ENCODE data around the gene HSH2D.

Gene HSH2D

DNA sequence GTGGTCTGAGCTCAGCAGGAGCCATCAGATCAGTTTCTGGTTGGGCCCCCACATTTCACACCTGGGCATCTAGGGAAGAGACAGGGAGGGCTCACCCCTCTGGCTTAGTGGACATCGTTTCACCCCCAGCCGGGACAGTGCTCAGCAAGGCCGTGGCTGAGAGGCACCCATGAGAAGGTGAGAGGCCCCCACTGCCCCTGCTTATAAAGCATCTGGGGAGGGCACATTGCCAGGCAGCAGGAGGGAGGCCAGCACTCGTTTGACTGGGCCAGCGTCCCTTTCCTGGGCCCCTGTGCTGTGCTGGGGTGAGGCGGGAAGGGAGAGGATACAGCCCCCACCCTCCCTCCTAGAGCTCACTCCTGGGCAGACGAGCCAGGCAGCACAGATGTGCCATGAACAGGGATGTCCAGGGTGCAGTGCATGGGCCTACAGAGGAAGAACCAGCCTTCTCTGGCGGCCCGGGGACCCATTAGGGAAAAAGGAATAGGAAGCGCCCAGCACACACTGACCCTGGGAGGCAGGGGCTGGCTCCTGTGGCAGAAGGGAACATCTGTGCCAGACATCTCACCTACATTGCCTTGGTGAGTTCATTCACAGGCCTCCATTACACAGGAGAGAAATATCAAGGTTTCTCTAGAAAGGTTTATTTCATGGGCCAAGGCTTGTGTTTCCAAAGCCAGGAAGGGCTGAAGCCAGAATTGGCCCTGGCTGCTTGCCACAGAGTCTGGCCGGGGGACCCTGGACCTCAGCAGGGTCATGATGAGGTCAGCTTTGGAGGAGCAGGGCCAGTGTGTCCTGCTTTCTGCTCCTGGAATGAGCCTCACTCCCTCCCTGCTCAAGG lies 61.9 kb downstream of the HSH2D start:
- H3K27ac Mint-ChIP-seq (ENCODE audit: low read depth): no peak overlapping the region
- H3K4me3 Mint-ChIP-seq: no peak overlapping the region
- DNase-seq (ENCODE audit: low spot score in 2 of 2) (no peak), ATAC-seq (replicated peaks; ENCODE audit: extremely low read depth, poor library complexity, severe bottlenecking) (no peak)
- no peaks in the 10 kb centered on the region for H3K9me3 Mint-ChIP-seq
- no peaks in the 10 kb centered on the region for H3K27me3 Mint-ChIP-seq
- peaks cover 40% of the 10 kb centered on the region for H3K4me1 Mint-ChIP-seq
- H3K36me3 Mint-ChIP-seq (ENCODE audit: insufficient read depth): peaks cover 38% of the 10 kb centered on the region

- H3K36me3 Mint-ChIP-seq (ENCODE audit: insufficient read depth): peaks cover 38% of the 10 kb centered on the region
- H3K9me3 Mint-ChIP-seq: no peaks in the 10 kb centered on the region
- H3K27me3 Mint-ChIP-seq: no peaks in the 10 kb centered on the region
- peaks cover 39% of the 10 kb centered on the region for H3K4me1 Mint-ChIP-seq
- no peak for ATAC-seq (replicated peaks; ENCODE audit: extremely low read depth, poor library complexity, severe bottlenecking)
- no peak for DNase-seq (ENCODE audit: low spot score in 2 of 2)
- H3K27ac Mint-ChIP-seq (ENCODE audit: low read depth): no peak overlapping the region
- H3K4me3 Mint-ChIP-seq: no peak overlapping the region
These were observed 62.6 kb downstream of the HSH2D start for GRCh38 chr19:16206046-16206605.

- peaks cover 34% of the 10 kb centered on the region for H3K4me1 Mint-ChIP-seq
- H3K27ac Mint-ChIP-seq (ENCODE audit: low read depth): no peak overlapping the region
- H3K36me3 Mint-ChIP-seq (ENCODE audit: insufficient read depth): peaks cover 36% of the 10 kb centered on the region
- DNase-seq (ENCODE audit: low spot score in 2 of 2) (no peak), ATAC-seq (replicated peaks; ENCODE audit: extremely low read depth, poor library complexity, severe bottlenecking) (no peak)
- no peaks in the 10 kb centered on the region for H3K9me3 Mint-ChIP-seq
- no peak overlapping the region for H3K4me3 Mint-ChIP-seq
- no peaks in the 10 kb centered on the region for H3K27me3 Mint-ChIP-seq
These were observed 63.2 kb downstream of the HSH2D start for GRCh38 chr19:16206637-16207036.

DNA sequence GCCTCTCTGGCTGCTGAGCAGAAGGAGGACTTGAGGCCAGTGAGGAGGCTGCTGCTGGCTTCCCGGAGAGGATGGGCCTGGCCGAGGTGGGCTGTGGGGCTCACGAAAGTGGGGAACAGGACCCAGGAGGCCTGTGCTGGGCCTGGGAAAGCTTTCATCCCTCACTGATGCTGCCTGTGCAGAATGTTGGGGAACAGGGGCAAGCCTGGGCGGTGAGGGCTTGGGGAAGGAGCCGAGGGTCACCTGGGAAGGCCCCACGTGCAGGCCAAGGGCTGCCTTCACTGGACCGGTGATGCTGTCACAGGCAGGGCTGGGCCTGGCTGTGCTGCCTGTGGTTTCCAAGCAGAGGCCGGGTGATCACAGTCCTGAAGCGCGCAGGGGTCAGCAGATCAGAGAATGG lies 63.6 kb downstream of the HSH2D start:
- H3K9me3 Mint-ChIP-seq: no peaks in the 10 kb centered on the region
- no peak overlapping the region for H3K4me3 Mint-ChIP-seq
- DNase-seq (ENCODE audit: low spot score in 2 of 2): no peak
- H3K27me3 Mint-ChIP-seq: no peaks in the 10 kb centered on the region
- H3K36me3 Mint-ChIP-seq (ENCODE audit: insufficient read depth): peaks cover 39% of the 10 kb centered on the region
- H3K4me1 Mint-ChIP-seq: peaks cover 37% of the 10 kb centered on the region
- no peak for ATAC-seq (replicated peaks; ENCODE audit: extremely low read depth, poor library complexity, severe bottlenecking)
- no peak overlapping the region for H3K27ac Mint-ChIP-seq (ENCODE audit: low read depth)

DNA sequence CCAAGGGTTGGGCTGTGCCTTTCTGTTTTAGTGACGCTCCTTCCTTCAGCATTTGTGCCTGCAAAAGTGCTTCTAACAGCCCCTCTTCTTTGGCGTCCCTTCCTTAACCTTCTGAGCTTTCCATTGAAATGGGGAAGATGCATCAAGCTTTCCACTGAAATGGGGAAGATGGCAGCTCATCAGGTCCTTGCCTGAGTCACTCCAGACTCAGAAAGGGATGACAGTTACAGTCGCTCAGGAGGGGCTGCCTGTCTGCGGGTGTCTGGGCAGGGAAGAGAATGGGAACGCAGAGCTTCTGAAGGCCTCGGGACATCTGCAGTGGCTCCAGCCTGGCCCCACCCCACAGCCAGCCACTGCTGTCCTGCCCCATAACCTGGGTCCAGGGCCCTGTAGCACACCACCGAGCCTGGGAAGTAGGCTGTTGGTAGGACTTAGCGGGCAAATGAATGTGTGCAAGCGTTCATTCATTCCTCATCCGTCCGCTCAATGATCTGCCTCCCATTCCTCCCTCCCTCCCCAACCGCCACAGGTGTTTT lies 64.1 kb downstream of the HSH2D start:
- ATAC-seq (replicated peaks; ENCODE audit: extremely low read depth, poor library complexity, severe bottlenecking): no peak
- DNase-seq (ENCODE audit: low spot score in 2 of 2): no peak
- H3K4me1 Mint-ChIP-seq: peaks cover 37% of the 10 kb centered on the region
- no peak overlapping the region for H3K4me3 Mint-ChIP-seq
- peak overlapping the region; percentile 73 for H3K27ac Mint-ChIP-seq (ENCODE audit: low read depth)
- H3K9me3 Mint-ChIP-seq: no peaks in the 10 kb centered on the region
- H3K27me3 Mint-ChIP-seq: no peaks in the 10 kb centered on the region
- H3K36me3 Mint-ChIP-seq (ENCODE audit: insufficient read depth): peaks cover 38% of the 10 kb centered on the region

Data from central memory CD8-positive, alpha-beta T cell (primary cell).